Measurements from ENCODE around the gene HMCN2. TPM values are rescaled to one million over a fixed set of nuclear protein-coding genes. Genes with fewer than 3 reads are reported as not detected.

Gene HMCN2
- total and polyA plus RNA-seq, 2 donors (not counting 3 experiments of a cell fraction or from before 2014, with no cell fraction given): 0.04 to 0.24 TPM

GRCh38 chr9:130299785-130300615 lies 34.4 kb downstream of the HMCN2 start:
- BruUV-seq (replicated peaks): no TSS peak
- no peak for FAIRE-seq

More at GRCh38 chr9:130299785-130300615, 34.4 kb downstream of the HMCN2 start:
- ChIA-PET CTCF (interaction anchor here (1.4 kb wide), 1 partner anchor 23 kb away, joined by 3 read pairs; no protein-coding TSS in a partner anchor), POLR2A (no interaction called here)
- H3K79me2 ChIP-seq (ENCODE audit: control insufficient read depth, insufficient read depth, low read length): no peaks in the 10 kb centered on the region
- no peak overlapping the region for H3K4me2 ChIP-seq (ENCODE audit: insufficient read depth, low read length)
- TF ChIP-seq GATA2 (IDR thresholded peaks at IDR 0.05; ENCODE audit: insufficient read depth, insufficient read length, low read depth, low read length) (no peak), POLR2A (IDR thresholded peaks at IDR 0.05; ENCODE audit: low read depth, low read length) (no peak), MYC (IDR thresholded peaks at IDR 0.05; ENCODE audit: low read depth, low read length) (no peak), POLR2AphosphoS5 (IDR thresholded peaks at IDR 0.05; ENCODE audit: insufficient read depth, low read depth, low read length) (no peak), CTCF (IDR thresholded peaks at IDR 0.05; ENCODE audit: extremely low read depth in 1 of 2, insufficient read depth in 1 of 2, low read depth in 1 of 2, low read length in 2 of 2) (no peak), FOS (IDR thresholded peaks at IDR 0.05; ENCODE audit: borderline replicate concordance, insufficient read depth, low read length) (no peak), EZH2 (IDR thresholded peaks at IDR 0.05; ENCODE audit: borderline replicate concordance, low read depth, low read length, severe bottlenecking) (no peak), MAX (IDR thresholded peaks at IDR 0.05; ENCODE audit: insufficient read depth, insufficient read length) (no peak), JUN (IDR thresholded peaks at IDR 0.05; ENCODE audit: borderline replicate concordance, insufficient read depth, insufficient read length, low read depth) (no peak)
- no peak overlapping the region for H2AFZ ChIP-seq (ENCODE audit: low read depth, low read length)
- no peaks in the 10 kb centered on the region for H3K9me1 ChIP-seq (replicated peaks; ENCODE audit: control insufficient read depth, extremely low read depth, insufficient read depth, low read length)
- H3K9me3 ChIP-seq (replicated peaks; ENCODE audit: control insufficient read depth, insufficient read depth, low read length): no peaks in the 10 kb centered on the region
- no peaks in the 10 kb centered on the region for H4K20me1 ChIP-seq (replicated peaks; ENCODE audit: control insufficient read depth, extremely low read depth, insufficient read depth, low read length)
- intact Hi-C loops (cut with micrococcal nuclease): no loop called here
- H3K4me3 ChIP-seq (replicated peaks in 1 of 3; ENCODE audit: insufficient read depth in 1 of 3, low read depth in 1 of 3, low read length in 3 of 3): no peak overlapping the region
- dilution Hi-C loops (cut with MboI; ENCODE audit: extremely low pct_ligation_motif_present, low sequenced_read_pairs): no loop called here
- H3K9ac ChIP-seq (replicated peaks; ENCODE audit: extremely low read depth, insufficient read depth, low read length): no peak overlapping the region
- H3K27me3 ChIP-seq (ENCODE audit: control insufficient read depth in 2 of 2, insufficient read depth in 2 of 2, low read length in 2 of 2): no peaks in the 10 kb centered on the region
- H3K36me3 ChIP-seq (ENCODE audit: control insufficient read depth in 2 of 2, extremely low read depth in 1 of 2, insufficient read depth in 2 of 2, low read length in 2 of 2): no peaks in the 10 kb centered on the region
- H3K27ac ChIP-seq (ENCODE audit: insufficient read depth, low read depth, low read length): no peak overlapping the region
- no peak for DNase-seq (ENCODE audit: low read depth, low spot score)
- H3K4me1 ChIP-seq (ENCODE audit: control insufficient read depth, extremely low read depth, insufficient read depth, low read length): no peaks in the 10 kb centered on the region
